T-helper 22 cell (primary cell): ENCODE data around the gene DNAJB7.
"Not testable (repeated sequence)": the region's sequence is repeated elsewhere in the genome, so short reads cannot be mapped to it uniquely, and the experiment has no call there.

ENCODE experiments used
- DNase-seq: peaks from one replicate; pipeline ENCODE4 v3.0.0-alpha.2; 2020; ENCODE audit warnings: low read depth

Gene DNAJB7

DNA sequence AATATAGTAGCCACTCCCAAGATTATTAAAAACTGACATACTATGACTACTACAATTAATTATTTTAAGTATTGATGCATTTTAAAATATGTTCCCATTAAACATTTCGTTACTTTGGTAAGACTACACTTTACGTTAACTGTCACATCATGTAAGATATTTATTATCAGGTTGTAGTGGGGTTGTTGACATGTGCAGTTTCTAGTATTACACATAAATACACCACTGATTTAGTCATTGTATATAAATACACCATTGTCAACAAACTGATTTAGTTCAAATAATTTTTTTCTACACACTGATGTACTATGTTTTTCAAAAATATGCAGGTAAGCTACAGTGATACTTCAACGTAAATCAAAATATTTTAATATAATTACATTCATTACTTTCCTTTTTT is 17.0 kb downstream of the DNAJB7 start:
- DNase-seq = no peak

DNA sequence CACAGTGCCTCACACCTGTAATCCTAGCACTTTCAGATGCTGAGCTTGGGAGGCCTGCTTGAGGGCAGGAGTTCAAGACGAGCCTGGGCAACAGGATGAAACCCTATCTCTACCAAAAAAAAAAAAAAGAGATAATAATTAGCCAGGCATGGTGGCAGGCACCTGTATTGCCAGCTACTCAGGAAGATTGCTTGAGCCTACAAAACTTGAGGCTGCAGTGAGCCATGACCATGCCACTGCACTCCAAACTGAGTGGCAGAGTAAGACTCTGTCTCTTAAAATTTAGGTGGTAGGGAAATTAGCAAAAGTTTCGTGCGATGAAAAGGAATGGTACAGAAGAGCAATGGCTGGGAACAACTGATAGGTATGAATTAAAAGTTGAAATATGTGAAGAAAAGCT is 23.4 kb downstream of the DNAJB7 start:
- no peak for DNase-seq

- no peak for DNase-seq
Observed at GRCh38 chr22:40834619-40835018, 27.3 kb downstream of the DNAJB7 start.

GRCh38 chr22:40829131-40829530 is 32.8 kb downstream of the DNAJB7 start:
- no peak for DNase-seq

DNA sequence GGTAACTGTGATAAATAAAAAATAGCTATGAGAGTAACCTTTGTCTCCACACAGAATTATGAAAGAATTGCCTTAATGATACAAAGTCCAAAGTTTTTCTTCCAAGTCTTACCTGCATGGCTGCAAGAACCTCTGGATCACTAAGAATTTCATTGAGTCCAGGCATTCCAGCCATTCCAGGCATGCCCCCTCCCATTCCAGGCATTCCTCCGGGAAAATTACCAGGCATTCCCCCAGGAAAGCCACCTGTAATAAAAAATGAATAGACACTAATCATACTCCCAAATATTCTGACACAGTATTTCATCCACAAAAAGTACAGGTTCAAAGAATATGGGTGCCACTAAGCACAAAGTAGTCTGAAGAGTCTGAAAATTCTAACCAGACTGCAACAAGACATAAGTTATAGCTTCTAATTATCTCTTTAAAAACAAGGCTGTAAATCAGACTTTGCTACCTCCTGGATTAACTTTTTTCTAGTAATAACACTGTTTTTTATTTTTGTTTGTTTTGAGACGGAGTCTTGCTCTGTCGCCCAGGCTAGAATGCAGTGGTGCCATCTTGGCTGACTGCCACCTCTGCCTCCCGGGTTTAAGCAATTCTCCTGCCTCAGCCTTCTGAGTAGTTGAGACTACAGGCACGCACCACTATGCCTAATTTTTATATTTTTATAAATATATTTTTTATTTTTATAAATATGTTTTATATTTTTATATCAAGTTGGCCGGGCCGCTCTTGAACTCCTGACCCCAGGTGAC is 34.8 kb downstream of the DNAJB7 start:
- no peak for DNase-seq

- not testable (repeated sequence) for DNase-seq
Observed at GRCh38 chr22:40826292-40826691, 35.6 kb downstream of the DNAJB7 start.

- DNase-seq = no peak
Observed at GRCh38 chr22:40823426-40823825, 38.5 kb downstream of the DNAJB7 start.

DNA sequence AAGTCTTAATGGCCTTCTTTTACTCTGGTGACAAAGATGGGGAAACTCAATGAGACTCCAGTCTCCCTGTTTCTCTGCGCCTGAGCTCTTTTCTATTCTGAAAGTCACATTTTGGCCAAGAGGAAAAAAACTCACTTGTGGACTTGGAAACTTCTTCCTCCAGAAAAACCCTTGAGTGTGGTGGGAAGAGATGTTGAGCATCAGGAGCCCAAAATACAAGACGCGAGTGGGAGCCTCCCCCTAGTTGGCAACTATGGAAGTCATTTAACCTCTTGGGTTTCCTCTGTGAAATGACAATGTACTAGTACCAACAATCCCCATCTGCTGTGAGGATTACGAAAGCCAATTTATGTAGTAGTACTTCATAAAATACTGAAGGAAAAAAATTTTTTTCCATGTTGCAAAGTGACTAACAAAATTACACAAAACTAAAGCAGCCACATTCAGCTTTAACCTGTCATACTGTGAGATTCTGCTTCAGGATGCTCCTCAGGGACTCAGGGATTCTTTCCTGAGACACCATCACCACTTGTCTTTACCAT is 42.2 kb downstream of the DNAJB7 start:
- no peak for DNase-seq

- peak; percentile 78 for DNase-seq
Observed at GRCh38 chr22:40818747-40819598, 42.9 kb downstream of the DNAJB7 start, which contains the start of gene SLC25A17. SLC25A17 (minus strand) TSS chr22:40819346; CDS start chr22:40819248, 98 bp downstream.

DNA sequence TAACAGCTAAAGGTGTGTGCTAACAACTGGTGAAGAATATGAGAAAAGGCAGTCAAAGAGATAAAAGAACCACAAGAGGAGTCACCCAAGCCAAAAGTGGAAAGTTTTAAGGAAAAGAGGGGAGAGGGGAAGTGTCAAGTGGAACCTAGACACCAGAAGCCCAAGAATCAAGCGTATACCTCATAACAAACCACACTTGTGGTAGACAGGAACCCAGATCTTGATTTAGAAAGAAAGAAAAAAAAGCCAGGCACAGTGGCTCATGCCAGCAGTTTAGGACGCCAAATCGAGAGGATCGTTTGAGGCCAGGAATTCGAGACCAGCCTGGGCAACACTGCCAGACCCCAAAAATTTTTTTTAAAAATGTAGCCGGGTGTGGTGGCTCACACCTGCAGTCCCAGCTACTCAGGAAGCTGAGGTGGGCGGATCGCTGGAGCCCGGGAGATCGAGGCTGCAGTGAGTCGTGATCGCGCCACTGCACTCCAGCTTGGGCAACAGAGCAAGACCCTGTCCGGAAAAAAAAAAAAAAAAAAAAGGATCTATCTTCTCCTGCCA is 43.6 kb downstream of the DNAJB7 start:
- DNase-seq = no peak

GRCh38 chr22:40817737-40818136 is 44.2 kb downstream of the DNAJB7 start:
- no peak for DNase-seq

GRCh38 chr22:40813912-40814315 is 48.0 kb downstream of the DNAJB7 start:
- DNase-seq = no peak
